HG02970 (cell line): ENCODE results near the gene RABGGTA.

Source experiments
- ATAC-seq: cut with Tn5 transposase; IDR thresholded peaks from one replicate; pipeline ENCODE4 v1.9.1; 2021; ENCODE audit warnings: mild to moderate bottlenecking, moderate library complexity, moderate number of reproducible peaks; ENCODE audit not compliant: unreplicated experiment, low FRiP score

Gene RABGGTA

DNA sequence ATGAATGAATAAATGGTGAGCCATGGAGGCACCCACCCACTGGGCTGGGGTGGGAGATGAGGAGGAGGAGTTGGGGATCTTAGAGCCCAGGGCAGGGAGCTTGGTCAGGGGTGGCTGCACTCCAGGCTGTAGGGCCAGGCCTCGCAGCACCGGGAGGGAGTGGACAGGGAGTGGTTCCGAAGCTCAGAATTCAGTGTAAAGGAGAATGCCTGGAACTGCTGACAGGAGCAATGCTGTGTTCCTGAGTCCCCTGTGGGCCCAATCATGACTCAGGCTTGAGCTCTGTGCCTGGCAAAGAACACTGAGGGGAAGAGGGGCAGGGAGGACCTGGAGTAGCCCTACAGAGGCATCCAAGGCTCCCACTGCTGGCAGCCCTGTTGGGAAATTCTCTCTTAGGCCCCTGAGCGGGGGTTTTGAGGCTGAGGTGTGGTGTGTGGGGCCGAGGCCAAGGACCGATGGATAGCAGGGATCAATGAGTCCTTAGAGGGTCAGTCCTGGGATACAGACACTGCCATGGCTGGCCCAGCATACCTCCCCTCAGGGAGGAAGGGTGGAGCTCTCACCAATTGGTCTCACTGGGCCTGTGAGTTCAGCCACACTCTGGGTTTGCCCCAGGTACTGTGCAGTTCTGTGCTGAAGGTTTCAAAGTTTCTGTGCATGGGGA lies 9.5 kb upstream of the RABGGTA start:
- ATAC-seq: no peak

- no peak for ATAC-seq
Observed at GRCh38 chr14:24279301-24280186, 8.1 kb upstream of the RABGGTA start.

- ATAC-seq: no peak
Observed at GRCh38 chr14:24278424-24278823, 7.0 kb upstream of the RABGGTA start.

DNA sequence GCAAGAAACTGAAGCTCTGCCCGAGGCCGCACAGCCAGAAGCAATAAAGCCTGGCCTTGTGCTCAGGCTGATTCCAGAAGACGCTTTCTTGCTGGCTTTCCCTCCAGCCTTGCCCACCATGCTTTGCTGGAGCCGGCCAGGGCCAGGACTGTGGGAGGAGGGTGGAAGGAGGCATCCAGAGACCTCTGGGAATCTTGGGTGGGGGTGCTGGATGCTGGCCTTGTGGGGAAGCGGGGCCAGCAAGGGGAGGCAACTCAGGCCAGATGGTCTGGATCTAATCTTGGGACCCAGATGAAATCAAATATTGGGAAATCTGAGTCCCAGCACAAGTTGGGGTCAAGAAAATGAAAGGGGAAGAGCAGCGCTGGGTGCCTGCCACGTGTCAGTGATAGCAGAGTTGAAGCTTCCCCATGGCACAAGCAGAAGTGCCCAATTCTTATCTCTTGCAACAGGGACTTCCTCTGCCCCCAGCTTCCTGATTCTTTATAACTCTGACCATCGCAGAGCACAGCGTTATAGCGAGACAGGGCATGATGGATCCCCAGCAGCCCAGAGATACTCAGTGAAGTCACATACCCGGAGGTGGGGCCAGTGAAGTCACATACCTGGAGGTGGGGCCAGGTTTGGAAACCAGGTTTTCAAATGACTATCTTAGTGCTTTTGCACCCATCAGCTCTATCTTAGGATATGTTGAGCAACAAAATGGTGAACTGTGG lies 6.4 kb upstream of the RABGGTA start:
- ATAC-seq: no peak

DNA sequence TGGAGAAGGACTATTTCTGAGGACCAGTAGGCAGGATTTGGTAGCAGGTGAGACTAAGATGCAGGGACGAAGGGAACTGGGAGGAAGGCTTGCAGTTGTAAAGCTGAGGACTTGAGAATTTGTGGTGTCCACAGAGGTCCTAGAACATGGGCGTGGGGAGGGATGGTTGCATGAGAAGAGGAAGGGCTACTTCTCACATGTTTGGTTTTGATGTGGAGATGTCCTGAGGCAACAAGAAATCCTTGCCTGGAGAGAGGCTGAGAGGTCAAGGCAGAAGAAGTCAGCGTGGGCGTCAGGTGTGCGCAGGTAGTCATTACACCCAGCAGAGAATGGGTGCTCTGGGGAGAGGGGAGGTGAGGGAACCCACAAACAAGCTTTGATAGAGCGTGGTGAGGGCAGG lies 5.7 kb upstream of the RABGGTA start:
- no peak for ATAC-seq

- peak; percentile 31 for ATAC-seq
Observed at GRCh38 chr14:24274101-24274543, 2.7 kb upstream of the RABGGTA start.

DNA sequence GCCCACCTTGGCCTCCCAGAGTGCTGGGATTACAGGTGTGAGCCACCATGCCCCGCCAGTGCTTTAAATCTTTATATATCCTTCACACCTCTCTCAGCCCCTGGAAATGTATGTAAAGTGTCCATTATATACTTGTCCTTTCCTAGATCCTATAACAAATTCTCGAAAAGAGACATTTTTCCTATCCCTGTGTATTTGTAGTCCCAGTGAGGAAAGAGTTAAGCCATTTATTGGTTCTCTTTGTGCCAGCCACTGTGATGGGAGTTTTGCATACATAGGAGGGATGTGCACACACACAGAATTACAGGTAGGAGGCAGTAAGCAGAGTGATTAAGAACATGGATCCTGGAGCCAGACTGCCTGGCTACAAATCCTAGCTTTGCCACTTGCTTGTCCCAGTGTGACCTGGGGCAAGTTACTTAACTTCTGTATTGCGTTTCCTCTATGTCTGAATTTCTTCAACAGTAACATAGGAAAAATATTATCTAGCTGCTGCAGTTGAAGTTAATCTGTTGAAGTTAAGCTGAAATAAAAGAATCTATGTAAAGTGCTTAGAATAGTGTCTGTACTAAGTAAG lies 2.1 kb upstream of the RABGGTA start:
- ATAC-seq: no peak

DNA sequence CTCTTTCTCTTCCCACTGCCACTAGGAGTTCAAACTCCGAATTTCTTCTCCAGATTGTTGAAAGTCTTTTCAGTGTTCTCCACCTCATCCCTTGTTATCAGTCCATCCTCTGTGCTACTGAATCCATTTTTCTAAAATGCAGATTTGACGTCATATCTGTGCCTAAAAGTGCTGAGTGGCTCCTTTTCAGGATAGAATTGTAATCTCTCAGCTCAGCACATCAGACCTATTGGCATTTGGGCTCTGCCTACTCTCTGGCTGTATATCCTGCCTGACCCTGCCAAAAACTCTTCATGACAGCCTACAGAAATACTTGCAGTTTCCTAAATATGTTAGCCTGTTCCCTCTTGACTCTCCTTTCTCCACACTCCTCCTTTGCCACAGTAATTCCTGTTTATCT lies 1.1 kb upstream of the RABGGTA start:
- no peak for ATAC-seq

- ATAC-seq: no peak
Observed at GRCh38 chr14:24271834-24272263, 452 bp upstream of the RABGGTA start.

DNA sequence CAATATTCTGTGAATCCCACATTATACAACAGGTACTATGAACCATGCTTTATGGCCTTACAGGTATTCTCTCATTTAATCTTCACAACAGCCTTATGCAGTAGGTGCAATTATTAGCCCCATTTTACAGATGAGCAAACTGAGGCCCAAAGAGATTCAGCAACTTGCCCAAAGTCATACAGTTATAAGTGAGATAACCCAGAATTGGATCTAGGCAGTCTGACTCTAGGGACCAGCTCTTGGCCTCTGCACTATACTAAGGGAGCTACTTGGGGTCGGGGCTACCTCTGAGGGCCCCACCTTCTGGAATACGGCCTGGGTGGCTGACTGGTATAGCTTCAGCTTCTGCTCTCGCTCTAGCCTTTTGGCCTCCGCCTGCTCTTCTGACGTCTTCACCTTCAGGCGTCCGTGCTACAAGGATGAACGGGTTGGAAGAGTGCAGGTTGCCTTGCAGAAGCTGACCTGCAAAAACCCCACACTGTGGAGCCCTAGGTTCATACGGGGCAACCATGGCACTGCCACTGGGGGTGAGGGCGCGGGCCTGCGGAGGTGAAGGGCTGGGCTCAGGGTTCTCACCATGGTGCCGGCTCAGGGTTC lies 762 bp downstream of the RABGGTA start:
- no peak for ATAC-seq

DNA sequence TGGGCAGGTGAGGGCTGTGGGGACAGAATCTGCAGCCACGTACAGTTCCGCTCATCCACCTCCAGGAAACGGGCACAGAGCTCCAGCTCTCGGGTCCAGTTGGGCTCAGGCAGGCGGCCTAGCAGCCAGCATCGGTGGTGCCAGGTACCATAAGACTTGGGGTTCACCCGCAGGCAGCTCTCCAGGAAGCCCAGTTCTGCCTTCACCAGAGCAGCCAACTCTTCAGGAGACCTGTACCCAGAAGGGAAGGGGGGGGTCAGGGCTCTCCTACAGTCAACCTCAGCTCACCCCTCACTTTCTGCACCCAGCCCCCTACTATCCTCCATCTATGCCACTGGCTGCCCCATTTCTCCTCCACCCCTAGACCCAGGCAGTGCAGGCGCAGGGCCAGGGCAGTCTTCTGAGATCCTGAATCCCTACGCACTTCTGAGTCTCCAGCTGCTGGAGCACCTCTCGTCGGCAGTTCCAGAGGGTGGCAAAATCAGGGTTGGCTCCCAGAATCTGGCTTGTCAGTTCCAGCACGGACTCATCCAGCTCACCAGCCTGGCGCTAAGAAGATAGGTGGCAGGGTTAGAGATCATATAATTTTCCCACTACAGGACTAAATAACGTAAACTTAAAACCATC lies 1.4 kb downstream of the RABGGTA start:
- no peak for ATAC-seq

DNA sequence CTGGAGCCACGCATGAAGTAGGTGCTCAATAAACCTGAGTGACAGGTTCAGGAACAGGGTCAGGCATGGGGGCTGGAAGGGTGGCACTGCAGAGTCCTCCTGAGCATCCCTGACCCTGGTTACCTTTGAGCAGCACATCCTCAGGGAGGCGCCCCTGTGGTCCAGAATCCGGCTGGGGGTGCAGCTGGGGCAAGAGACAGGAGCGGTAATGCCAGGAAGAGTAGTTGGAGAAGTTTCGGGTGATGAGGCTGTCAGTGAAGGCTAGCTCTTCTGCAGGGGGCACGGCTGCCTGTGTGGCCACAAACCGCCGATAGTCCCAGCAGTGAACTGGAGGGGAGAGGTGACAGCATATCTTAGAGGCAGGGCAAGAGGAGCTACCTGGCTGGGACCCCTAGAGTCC lies 2.0 kb downstream of the RABGGTA start:
- no peak for ATAC-seq

DNA sequence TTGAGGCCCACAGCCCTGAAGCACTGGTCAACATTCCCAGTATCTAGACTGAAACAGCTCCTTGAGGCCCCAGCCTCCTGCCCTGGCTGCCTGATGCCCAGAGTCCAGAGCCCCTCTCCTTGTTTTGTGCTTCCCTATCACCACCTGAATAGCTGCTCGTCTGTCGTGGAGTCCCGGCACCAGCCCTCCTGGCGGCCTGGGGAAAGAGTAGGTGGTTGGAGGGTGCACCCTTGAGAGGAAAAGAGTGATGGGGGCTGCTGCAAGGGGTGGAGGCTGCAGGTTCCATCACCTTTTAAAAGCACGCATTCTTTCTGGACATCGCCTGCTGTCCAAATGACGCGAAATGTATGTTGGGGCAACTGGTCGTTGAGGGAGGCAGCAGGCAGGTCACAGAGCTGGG lies 3.2 kb downstream of the RABGGTA start:
- no peak for ATAC-seq

GRCh38 chr14:24267516-24267915 lies 3.9 kb downstream of the RABGGTA start:
- ATAC-seq: no peak

- ATAC-seq: no peak
Observed at GRCh38 chr14:24266344-24267244, 4.8 kb downstream of the RABGGTA start.

DNA sequence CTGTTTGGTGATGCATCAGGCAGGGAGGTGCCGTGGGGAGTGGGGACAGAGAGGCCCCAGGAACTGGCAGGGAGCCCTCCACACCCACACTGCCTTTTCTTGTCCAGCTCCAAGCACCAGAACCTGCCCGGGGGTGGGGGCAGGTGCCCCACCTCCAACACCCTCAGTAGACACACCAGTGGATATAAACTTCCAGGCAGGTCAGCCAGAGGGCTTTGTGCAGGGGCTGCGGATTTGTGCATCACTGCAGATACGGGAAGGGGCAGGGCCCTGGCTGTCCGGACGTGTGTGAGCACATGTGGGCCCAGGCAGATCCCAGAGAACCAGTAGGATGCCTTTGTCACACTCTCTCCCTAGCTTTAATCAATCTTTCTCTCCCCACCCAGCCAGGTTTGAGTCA lies 7.1 kb downstream of the RABGGTA start:
- ATAC-seq: no peak

DNA sequence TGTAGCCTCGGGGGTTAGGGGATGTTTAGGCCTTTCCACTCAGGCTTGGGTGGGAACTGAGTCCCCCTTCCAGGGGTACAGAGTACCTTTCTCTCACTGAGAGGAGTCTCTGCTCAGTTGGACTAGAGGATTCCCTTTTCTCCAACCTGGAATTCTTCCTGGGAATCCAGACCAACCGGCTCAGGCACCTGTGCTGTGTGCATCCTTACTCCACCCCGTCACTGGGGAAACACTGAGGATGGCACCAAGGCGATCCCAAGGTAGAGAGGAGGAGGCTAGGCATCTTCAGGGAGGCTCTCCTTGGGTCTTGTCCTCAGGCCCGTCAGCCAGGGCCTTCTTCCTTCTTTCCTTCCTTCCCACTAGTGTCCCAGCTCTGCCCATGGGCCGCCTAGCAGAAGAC lies 7.5 kb downstream of the RABGGTA start:
- ATAC-seq: no peak

DNA sequence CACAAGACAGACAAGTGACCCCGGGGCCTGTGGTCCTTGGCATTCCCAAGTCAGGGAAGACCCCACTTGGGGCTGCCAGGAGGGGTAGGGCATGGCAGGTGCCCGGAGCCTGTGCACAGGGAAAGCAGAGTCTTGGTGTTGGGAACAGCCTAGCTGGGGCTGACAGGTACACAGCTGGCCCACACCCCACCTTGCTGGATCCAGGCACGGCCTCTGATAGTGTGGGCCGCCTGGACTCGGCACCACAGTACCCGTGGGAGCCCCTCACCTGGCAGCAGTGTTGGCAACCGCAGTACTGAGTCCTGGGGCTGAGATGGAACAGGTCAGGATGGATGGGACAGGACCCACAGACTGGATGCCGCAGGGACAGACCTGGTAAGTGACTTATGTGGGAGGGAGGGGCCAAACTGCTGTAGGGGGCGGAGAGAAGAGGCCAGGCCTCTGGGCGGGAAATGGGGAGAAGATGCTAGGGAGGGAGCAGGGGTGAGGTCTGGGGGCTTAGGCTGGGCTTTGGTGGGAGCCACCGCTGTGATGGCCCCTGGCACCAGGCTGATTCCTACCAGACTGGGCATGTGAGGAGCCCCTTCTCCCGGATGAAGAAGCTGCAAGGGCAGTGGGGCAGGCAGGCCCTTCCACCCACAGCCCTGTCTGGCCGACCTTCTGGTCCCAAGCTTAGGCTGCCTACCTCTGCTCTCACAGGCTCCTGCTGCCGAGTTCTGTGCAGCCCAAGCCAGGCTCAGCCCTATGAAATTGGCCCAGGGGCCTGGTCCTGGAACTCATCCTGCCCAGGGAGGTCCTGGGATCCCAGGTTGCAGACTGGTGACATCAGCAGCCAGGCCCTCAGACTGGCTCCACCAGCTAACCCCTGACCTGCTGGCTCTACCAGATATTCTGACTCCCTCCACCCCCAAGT lies 8.3 kb downstream of the RABGGTA start, which contains the start of gene TGM1:
TSS of gene TGM1 (minus strand) at position 357 of the 913 bp plus-strand sequence. CDS start 825 bp downstream, outside the sequence.
- no peak for ATAC-seq
